ENCODE results near the gene NFATC2.
A peak's percentile ranks its signal among the peaks of the same experiment; 100 is the strongest.
"Not testable (repeated sequence)": the region's sequence is repeated elsewhere in the genome, so short reads cannot be mapped to it uniquely, and the experiment has no call there.

NFATC2 gene

DNA sequence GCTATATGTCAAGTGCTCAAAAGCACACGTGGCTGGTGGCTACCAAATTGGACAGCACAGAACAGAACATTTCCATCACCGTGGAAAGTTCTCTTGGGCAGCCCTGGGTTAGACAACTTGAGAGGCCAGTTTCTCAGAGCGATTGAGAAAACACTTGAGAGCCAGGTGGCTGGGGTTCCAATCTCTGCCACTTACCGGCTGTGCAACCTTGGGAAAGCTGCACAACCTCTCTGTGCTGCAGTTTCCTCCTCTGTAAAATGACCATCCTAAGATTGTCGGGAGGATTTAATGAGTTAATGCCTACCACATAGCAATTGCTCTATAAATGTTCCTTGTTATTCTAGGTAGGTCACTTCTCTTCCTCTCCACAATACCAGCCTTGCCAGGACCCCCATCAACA is 25.1 kb upstream of the NFATC2 start:
- no peak for DNase-seq

DNA sequence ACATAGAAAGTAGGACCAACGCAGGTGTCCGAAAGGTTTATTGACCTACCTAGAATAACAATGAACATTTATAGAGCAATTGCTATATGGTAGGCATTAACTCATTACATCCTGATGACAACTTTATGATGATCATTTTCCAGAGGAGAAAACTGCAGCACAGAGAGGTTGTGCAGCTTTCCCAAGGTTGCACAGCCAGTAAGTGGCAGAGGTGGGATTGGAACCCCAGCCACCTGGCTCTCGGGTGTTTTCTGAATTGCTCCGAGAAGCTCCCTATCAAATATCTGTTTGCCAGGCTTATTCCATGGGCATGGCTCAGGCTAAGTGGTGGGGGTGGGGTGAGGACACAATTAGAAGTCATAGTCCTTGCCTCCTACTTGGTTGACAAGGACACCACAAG is 24.1 kb upstream of the NFATC2 start:
- no peak for DNase-seq

DNA sequence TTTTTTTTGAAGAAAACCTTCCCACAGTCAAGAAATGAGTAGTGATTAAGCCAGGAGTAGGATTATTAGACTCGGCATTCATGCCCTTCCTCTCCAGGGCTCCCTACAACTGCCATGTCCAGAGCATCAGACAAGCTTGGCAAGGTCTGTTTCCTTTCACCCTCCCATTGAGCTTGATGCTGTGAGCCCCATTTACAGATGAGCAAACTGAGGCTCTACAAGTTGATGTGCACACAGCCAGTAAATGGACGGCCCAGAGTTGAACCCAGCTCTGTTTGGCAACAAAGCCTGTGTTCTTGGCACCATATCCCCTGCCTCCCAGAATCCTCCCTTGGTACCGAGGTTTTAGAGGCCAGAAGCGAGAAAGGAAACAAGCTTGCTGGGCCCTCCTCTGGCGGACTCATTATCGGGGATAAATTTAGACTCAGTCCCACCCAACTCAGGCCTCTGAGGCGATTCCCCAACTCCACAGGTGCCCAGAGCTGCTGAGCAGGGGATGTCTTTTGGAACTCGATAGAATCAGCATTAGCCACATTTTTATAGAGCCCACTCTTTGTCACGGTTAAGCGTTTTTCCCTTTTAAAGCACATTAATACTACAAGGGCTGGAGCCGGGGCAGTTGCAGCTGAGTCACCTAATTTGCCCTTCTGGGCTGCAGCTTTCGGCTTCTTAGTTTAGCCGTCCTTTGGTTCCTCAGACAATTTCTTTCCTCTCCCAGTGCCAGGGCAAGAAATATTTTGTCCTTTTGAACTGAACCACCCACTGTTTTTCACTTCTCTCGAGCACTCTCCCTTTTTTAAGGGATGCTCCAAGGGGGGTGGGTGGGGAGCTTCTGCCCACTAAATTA is 23.0 kb upstream of the NFATC2 start:
- no peak for DNase-seq

DNA sequence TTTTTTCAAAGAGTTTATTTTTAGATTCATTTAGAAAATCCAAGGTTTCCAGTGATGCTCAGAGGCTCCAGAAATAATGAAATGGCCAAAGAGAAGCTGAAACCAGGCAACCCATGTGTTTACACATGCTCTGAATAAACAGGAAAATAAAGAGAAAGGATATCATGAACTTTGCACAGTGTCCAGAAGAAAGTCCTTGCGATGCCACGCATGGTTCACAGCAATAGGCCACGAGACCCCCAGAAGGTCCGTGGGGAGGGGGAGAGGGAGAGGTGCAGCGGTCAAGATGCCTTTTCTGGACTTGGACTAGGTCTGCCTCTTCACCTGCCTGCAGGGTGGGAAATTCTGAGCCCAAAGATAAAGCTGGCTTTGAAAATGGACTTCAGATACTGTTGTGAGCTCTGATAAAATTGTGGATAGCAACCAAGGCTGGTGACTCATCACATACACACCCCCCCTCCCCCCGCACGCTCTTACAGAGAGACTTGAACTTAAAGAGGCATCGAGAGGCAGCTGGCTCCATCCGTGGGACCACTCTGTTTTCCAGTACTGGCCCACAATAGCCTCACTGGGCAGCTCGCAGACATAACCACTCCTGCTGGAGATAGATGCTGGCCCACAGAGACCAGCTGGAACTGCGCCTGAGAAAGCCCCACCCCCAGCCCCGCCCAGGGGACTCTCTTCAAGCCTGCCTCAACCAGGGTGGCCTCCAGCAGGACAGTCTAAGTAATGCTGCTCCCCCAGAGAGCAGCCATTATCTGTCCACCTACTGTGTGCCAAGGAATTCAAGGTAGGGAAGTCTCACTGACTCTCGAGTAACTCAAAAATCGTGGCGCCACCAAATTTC is 21.2 kb upstream of the NFATC2 start:
- peak; percentile 8 for DNase-seq

DNA sequence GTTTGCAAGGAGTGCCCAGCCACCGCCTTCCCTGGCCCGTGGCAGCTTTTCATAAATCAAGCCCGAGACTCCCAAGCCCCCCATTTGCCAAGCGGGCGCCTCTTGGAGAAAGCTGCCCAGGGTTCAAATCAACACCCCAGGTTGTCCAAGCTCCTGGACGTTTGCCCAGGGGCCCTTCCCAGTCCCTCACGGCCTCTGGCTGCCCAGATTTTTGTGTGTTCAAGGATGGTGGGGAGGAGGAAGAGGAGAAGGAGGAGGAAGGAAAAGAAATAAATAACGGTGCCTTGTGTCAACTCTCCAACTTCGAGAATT is 20.6 kb upstream of the NFATC2 start:
- DNase-seq, result no peak

DNA sequence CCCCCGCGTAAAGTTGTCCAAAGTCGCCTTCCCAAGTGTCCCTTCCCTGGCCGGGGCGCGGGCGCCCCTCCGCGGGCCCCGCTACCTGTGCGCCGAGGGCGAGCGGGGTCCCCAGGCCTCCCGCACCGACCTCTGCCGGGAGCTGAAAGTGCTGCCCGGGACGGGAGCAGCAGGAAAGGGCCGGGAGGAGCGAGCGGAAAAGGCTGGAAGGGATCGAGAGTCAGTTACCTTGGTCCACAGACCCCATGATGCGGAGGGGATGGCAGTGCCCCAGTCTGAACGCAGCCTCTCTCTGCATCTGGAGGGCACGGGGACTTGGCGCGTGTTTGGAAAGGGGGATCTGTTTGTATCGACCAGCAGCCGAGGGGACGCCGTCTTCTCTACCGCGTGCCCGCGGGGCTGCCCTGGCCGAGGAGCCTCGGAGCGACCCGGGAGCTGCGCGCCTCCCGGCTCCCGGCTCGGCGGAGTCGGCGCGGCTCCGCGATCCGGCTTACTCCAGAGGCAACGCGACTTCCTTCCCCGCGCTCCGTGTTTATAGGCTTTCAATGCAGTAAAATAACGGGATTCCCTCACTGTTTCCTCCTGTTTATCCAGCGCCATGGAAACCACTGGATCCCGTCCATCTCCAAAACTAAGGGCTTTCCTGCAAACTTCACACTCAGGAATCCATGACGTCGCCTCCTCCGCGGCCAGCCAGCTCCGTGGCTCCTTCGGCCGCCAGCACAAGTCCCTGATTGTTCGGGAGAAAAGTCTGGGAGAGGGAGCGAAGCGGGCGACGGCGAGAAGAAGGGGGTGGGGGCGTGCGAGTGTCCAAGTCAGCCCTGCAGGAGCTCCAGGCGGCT is 20.0 kb upstream of the NFATC2 start:
- DNase-seq, result peak; percentile 53

DNA sequence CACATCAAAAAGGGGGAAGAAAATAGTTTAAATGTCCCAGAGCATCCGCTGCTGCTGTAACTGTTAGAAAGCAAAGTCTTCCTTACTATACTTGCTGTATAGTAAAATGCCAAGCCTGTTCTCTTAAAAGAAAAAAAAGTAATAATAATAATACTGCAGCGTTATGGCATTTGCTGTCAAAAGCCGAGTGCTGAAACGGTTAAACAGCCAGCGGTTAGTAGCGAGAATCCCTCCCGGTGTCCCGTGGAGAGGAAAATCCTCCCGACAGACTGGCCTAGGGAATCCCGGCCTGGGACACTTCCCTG is 19.5 kb upstream of the NFATC2 start:
- DNase-seq, result no peak

DNA sequence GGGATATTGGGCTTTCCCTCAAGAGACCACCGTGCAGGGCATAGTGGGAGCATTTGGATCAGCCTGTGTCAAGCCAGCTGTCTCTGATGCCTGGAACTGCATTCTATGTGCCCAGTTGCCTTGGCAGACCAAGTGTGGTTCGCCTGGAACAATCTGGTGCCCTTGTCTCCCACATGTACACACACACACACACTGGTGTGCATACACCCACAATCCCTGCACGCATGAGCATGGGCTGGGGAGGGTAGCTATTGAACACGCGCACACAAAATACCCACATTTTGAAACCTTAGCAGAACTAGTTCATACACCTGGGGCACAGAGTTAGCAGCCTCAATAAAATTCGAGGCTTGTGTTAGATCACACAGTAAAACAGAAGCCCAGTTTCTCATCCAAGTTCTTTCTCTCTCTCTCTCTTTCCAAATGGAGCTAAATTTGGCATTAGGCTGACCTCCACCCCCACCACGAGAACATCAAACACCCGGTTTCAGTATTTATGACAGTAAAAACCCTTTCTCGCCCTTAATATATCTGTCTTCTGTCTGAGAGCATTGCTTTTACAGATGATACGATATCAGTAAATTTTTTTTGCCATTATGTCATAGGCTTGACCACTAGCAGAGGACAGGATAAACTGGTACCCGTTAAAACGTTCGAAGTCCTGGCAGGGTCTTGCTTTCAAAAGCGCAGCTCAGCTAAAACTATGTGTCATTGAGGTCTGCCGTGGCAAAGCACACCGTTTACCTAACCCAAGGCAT is 18.2 kb upstream of the NFATC2 start:
- no peak for DNase-seq

DNA sequence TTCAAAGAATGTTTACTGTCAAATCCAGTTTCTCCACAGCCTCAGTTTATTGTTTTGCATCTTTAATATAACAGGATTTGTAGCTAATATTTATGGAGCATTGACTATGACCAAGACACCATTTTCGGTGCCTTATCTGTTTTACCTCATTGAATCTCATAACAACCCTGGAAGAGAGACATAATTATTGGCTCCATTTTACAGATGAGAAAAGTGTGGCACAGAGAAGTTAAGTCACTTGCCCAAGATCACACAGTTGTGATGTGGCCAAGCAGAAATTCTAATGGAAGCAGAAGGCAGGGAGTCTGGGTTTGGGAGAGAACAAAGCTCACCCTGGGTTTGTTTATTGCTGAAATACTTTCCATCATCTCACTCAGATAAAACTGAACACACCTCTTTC is 17.5 kb upstream of the NFATC2 start:
- DNase-seq, result no peak

DNA sequence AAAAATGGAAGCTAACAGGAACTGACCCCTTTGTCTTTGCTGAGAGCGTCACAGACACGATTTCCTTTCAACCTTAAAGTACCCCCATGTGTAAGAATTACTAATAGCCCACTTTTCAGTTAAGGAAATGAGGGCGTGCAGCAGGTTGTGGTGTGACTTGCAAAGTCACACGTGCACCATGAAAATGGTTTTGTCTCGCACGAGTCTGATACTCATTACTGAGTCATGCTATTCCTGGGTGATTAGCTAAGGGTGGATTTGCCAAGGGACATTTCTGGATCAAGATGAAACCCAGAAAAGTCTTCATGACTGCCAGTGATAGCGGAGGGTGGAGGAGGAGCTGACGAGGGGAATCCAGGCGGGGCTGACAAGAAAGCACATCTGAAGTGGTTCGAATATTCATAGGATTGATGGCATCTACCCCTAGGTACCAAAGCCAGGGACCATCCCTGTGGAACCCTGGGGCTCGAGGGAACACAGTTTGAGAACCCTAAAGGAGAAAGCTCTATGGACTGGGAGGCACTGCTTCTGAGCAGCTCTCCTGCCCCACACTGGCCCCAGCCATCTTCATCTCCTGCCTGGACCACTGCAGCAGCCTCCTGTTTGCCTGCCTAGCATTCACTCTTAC is 12.1 kb upstream of the NFATC2 start:
- no peak for DNase-seq

DNA sequence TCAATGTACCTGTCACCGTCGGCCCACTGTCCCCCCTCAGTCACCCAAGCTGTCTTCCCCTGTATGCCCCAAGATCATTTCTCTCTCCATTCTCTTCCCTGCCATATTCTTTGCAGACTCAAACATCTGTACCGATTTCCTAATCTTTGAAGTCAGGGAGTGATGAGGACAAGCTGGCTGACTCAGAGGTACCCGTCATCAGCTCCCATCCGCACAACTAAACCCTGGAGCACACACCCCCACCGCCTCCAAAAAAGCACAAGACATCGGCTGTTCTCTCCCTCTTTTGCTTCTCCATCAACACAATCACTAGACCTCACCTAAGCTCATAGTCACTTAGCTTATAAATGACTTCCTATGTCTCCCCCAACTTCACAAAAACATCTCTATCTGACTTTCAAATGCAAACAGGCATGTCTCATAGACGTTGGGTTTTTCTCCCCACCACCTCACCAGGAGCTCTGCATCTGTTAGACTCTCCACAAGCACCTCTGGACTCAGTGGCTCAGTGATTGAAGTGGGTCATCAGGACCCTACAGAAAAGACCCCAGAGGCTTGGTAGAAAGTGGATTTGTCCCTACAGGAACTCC is 11.5 kb upstream of the NFATC2 start:
- DNase-seq, result no peak

DNA sequence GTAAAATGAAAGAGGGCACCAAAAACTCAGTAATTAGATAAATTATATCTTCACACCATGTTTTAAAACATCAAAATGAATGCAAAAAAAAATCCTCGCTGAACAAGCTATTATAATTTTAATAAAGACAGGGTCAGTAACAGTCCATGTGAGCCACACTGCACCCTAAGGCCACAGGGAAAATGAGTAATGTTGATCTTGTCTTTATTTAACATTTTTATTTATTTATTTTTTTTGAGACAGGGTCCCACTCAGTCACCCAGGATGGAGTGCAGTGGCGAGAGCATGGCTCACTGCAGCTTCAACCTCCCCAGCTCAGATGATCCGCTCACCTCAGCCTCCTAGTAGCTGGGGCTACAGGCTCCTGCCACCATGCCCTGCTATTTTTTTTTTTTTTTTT is 8.7 kb upstream of the NFATC2 start:
- DNase-seq, result no peak

DNA sequence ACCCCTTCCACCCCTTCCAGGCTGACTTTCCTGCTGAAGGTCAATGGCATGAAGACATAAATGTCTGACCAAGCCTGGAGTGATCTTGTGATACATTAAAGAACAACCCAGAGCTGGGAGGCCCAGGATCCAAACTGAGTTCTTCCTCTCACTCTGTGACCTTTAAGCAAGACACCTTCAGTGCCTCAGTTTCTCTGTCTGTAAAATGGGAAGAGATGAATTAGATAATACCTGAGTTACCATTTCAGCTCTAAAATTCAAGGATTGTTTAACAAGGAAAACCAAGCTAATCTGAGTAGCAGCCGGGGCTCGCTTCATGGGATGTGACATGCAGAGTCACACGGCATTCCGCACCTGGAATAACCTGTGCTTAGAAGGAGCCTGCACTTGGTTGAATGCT is 7.0 kb upstream of the NFATC2 start:
- DNase-seq, result no peak

DNA sequence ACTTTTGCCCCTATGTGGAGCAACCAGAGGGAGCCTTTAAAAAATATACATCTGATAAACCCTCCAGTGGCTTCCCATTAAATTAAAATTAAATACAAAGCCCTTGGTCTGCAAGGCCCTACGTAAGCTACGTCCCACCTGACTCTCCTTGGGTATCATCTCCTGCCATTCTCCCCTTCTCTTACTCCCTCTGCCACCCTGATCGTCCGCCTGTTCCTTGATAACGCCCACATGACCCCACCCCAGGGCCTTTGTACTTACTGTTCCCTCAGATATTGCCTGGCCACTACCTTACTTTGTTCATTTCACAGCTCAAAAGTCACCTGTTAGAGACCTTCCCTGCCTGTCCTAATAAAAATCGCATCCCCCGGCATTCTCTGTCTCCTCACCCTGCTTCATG is 5.4 kb upstream of the NFATC2 start:
- DNase-seq, result no peak

DNA sequence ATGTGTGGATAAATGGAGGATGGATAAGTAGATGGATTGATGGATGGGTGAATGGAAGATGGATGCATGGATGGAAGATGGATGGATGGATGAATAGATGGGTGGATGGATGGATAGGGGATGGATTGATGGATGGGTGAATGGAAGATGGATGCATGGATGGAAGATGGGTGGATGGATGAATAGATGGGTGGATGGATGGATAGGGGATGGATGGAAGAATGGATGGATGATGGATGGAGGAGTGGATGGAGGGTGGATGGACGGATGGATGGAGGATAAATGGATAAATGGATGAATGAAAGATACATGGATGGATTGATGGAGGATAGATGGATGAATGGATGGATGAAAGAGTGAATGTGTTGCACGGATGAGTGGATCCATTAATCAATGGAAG is 3.0 kb upstream of the NFATC2 start:
- no peak for DNase-seq

DNA sequence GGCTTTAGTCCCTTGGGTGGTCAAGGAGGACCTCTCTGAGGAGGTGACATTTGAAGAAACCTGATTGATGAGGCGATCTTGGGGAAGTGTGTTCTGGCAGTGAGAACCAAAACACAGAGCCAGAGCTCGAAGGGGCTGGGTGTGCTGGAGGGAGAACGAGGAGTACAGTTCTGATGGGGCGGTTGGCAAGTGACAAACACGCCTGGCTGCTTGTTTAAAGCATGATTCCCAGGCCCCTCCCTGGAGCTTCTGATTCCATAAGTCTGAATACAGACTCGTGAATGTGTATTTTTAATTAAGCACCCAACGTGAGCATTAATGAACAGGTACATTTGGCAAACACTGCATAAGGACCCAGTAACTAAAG is 886 bp upstream of the NFATC2 start:
- no peak for DNase-seq

DNA sequence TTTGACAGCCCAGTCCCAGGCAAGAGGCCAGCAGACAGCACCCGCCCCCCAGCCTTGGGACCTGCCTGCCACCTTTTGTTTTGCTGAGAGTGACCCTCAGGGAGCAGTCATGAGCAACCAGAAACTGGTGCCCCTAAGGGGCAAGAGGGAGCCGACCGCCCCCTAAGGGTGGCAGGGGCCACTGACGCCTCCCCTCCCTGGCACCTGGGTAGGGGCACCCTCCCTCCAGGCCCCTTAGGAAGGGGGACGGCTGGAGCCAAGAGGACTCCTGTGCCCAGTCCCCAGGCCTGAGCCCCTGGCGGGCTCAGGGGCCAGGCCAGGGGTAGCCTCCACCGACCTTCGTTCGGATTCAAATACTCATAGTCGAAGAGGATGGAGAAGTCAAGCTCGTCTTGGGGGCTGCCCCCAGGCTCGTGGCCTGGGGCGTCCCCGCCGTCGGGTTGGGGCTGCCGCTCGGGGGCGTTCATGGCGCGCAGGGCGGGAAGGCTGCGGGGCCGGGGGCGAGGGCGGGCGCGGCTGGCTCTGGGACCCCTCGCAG is 417 bp downstream of the NFATC2 start:
- no peak for DNase-seq

DNA sequence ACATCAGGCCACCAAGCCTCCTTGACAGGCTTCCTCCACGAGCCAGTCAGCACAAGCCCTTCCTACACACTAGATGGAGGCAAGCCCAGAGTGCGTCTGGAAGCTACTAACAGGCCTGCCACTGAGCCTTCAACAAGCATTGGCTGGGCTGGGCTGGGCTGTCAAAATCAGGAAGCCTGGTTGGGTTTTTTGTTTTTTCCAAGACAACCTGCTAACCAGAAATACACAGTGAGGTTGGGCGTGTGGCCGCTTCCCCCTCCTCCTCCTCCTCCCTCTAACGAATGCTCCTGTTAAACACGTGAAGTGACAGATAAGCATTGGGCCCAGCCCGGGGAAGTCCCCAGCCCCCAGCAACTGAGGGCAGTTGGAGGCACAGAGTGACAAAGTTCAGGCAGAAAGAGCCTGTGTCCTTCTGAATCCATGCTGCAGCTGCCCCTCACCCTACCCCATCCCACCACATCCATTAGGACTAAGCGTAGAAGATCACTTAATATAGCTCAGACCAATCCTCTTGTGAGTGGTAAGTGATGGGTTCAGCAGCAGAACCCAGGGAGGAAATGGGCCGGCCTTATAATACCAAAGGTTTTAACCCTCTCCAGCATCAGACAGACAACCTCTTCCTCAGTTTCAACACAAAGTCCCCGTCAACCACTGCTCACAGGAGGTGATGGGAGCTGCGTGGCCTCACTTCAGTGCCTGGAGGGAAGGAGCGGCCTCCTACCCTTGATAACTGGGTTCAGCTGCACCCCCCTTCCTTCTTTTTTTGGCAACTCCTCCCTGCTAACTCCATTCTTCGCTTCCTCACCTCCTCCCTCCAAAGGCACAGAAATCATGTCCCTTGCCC is 1.1 kb downstream of the NFATC2 start:
- no peak for DNase-seq

DNA sequence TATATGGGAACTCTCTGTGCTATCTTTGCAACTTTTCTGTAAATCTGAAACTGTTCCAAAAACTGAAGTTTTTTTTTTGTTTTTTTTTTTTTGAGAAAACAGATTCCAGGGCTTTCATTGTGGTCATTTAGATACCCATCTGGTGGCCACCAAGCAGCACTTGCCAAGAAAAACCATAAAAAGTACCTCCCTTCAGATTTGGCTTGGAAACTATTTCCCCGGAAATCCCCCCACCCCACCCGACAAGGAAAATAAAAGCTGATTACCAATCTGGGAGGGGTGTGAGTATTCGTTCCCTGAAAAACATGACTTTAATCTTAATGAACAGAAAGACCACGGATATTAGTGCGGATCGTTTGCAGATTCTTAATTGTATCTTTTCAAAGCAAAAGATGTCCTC is 1.9 kb downstream of the NFATC2 start:
- DNase-seq, result no peak

DNA sequence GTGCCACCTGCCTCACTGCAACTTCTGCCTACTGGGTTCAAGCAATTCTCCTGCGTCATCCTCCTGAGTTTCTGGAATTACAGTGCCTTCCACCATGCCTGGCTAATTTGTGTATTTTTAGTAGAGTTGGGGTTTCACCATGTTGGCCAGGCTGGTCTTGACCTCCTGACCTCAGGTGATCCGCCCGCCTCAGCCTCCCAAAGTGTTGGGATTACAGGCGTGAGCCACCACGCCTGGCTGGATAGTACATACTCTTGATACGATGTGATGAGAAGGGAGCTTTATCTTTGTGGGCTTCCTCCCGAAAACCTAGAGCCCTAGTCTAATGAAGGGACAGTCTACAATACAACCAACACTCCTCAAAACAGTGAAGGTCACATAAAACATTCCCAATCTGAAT is 2.4 kb downstream of the NFATC2 start:
- DNase-seq, result not testable (repeated sequence)
